ENCODE measurements around the gene PFKFB3. TPM values are rescaled to one million over a fixed set of nuclear protein-coding genes. Genes with fewer than 3 reads are reported as not detected.
"Not testable (repeated sequence)": the region's sequence is repeated elsewhere in the genome, so short reads cannot be mapped to it uniquely, and the experiment has no call there.

The PFKFB3 gene
- total and polyA plus RNA-seq, 2 of the 4 experiments (the other 2 are of a cell fraction) = 34.1 to 45.5 TPM

DNA sequence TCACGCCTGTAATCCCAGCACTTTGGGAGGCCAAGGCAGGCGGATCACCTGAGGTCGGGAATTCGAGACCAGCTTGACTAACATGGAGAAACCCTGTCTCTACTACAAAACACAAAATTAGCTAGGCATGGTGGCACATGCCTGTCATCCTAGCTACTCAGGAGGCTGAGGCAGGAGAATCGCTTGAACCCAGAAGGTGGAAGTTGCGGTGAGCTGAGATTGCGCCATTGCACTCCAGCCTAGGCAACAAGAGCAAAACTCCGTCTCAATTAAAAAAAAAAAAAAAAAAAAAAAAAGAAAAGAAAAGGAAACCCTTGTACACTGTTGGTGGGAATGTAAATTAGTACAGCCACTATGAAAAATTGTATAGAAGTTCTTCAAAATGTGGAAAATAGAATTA lies 46.2 kb downstream of the PFKFB3 start:
- H2BK15ac ChIP-seq (ENCODE audit: low read depth, low read length); H2AK9ac ChIP-seq (replicated peaks; ENCODE audit: low read depth, low read length, poor library complexity); H3K9ac ChIP-seq (ENCODE audit: low read depth, low read length); H3K9me3 ChIP-seq (ENCODE audit: control insufficient read depth, insufficient read depth, low read length); H3K27ac ChIP-seq (ENCODE audit: insufficient read depth, low read length); CTCF ChIA-PET; H3K36me3 ChIP-seq (ENCODE audit: control insufficient read depth, insufficient read depth, low read length); H3K27me3 ChIP-seq (ENCODE audit: control insufficient read depth, insufficient read depth, low read length); H2BK120ac ChIP-seq (ENCODE audit: low read depth, low read length); H3K4ac ChIP-seq (ENCODE audit: low read depth, low read length); DNase-seq; H2BK20ac ChIP-seq (ENCODE audit: low read depth, low read length); POLR2A ChIA-PET (ENCODE audit: unreplicated experiment); H3K56ac ChIP-seq (ENCODE audit: extremely low read depth, insufficient read depth, low read length); H3K23ac ChIP-seq (ENCODE audit: low read depth, low read length); BruUV-seq (replicated peaks); H2AFZ ChIP-seq (replicated peaks; ENCODE audit: low read length, poor library complexity); H3K4me1 ChIP-seq (ENCODE audit: control insufficient read depth, insufficient read depth, low read length); H2BK5ac ChIP-seq (ENCODE audit: low read depth, low read length, poor library complexity, severe bottlenecking); H3K9me1 ChIP-seq (ENCODE audit: insufficient read depth, low read length); H3K14ac ChIP-seq (replicated peaks; ENCODE audit: low read depth, low read length); H4K20me1 ChIP-seq (ENCODE audit: insufficient read depth, low read length); H4K8ac ChIP-seq (ENCODE audit: low read depth in 2 of 2, low read length in 2 of 2); H3K4me3 ChIP-seq (ENCODE audit: insufficient read depth, low read depth, low read length); H3K18ac ChIP-seq (ENCODE audit: low read depth, low read length); H3K79me1 ChIP-seq (ENCODE audit: low read depth in 1 of 2, low read length in 2 of 2); H4K91ac ChIP-seq (ENCODE audit: insufficient read depth, low read depth, low read length); ATAC-seq (ENCODE audit: low read depth); dilution Hi-C loops (cut with HindIII; ENCODE audit: low sequenced_read_pairs, unreplicated experiment); H2AK5ac ChIP-seq (ENCODE audit: low read depth, low read length); H4K5ac ChIP-seq (ENCODE audit: low read depth, low read length); H3K4me2 ChIP-seq (ENCODE audit: low read depth, low read length): not testable (repeated sequence)
- no CpG with 5 or more reads among the region's 8 CpGs for WGBS, 2 experiments (ENCODE audit: extremely low coverage in 2 of 2, insufficient read length in 1 of 2)
- in situ Hi-C loops (cut with MboI; ENCODE audit: low sequenced_read_pairs) = loop anchor here (25.0 kb wide), 1 partner anchor 488 kb away; no protein-coding TSS in a partner anchor
- intact Hi-C loops (cut with micrococcal nuclease) = loop anchor here (10.0 kb wide), 1 partner anchor 146 kb away; no protein-coding TSS in a partner anchor
